Measurements from ENCODE around the gene CCSER1. TPM values are rescaled to one million over a fixed set of nuclear protein-coding genes. Genes with fewer than 3 reads are reported as not detected.
"Not testable (repeated sequence)": the region's sequence is repeated elsewhere in the genome, so short reads cannot be mapped to it uniquely, and the experiment has no call there.

Gene CCSER1
- polyA plus RNA-seq, 1 experiment: not detected

DNA sequence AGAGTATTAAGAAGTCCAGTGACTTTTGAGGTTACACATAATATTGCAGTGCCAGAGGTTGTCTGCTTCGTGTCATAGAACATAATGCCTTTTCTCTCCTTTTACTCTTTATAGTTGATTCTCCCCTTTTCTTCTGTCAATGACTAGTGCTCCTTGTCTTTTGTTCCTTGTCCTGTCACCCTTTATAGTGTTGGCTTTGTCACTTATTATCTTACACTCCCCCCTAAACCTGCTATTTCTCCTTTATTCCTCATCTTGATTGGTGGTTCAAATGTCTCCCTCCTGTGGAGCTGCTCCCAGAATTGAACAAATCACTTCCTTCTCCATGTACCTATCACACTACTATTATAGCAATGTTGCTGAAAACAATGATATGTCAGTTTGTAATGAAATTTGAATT is 1320.0 kb downstream of the CCSER1 start:
- Histone ChIP-seq H3K27me3 (ENCODE audit: control insufficient read depth, insufficient read depth, low read length) (no peaks in the 10 kb centered on the region), H3K36me3 (ENCODE audit: control insufficient read depth, insufficient read depth, low read length) (no peaks in the 10 kb centered on the region), H3K4me3 (ENCODE audit: low read depth, low read length) (no peak overlapping the region)
- DNase-seq (ENCODE audit: low read depth): no peak
- POLR2A ChIA-PET: no interaction called here
- CTCF ChIA-PET: no interaction called here
- TF ChIP-seq, protein P1, sequence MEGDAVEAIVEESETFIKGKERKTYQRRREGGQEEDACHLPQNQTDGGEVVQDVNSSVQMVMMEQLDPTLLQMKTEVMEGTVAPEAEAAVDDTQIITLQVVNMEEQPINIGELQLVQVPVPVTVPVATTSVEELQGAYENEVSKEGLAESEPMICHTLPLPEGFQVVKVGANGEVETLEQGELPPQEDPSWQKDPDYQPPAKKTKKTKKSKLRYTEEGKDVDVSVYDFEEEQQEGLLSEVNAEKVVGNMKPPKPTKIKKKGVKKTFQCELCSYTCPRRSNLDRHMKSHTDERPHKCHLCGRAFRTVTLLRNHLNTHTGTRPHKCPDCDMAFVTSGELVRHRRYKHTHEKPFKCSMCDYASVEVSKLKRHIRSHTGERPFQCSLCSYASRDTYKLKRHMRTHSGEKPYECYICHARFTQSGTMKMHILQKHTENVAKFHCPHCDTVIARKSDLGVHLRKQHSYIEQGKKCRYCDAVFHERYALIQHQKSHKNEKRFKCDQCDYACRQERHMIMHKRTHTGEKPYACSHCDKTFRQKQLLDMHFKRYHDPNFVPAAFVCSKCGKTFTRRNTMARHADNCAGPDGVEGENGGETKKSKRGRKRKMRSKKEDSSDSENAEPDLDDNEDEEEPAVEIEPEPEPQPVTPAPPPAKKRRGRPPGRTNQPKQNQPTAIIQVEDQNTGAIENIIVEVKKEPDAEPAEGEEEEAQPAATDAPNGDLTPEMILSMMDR (IDR thresholded peaks at IDR 0.05; ENCODE audit: insufficient read depth, low read depth, low read length): no peak

DNA sequence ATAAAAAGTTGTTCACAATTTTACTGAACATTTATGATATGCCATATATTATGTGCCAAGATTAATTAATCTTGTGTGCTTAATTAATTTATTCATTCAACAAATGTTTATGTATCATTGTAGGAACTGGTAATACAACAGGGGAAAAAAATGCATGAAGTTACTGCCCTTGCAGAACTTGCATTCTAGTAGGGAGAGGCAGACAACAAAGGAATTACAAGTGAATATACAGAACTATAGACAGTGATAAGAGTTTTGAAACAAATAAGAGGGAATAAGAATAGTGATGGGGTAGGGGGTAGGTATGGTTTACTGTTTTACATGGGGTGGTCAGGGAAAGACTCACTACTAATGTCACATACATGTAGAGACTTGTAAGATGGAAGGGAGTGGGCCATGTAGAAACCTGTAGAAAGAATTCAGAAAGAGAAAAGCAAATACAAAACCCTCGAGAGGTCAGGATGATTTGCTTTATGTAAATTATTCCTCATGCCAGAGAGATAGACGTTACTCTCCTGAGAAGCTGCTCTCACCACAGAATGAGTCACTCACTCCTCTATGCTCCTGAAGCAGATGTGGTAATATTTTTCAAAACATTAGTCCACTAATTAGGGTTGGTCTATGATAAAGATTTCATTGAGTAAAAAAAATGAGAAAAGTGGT is 1321.6 kb downstream of the CCSER1 start:
- DNase-seq (ENCODE audit: low read depth): no peak

DNA sequence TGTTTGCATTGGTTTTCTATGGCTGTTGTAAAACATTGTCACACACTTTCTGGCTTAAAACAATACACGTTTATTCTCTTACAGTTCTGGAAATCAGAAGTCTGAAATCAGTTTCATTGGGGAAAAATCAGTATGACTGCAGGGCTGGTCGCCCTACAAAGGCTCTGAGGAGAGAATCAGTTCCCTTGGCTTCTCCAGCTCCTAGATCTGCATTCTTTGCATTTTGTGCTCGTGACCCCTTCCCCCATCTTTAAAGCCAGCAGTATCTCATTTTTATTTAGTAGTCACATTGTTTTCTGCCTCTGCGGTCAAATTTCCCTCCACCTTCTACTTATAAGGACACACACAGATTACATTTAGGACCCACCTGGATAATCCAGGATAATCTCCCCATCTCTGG is 1326.9 kb downstream of the CCSER1 start:
- TF ChIP-seq, protein P1 (IDR thresholded peaks at IDR 0.05; ENCODE audit: insufficient read depth, low read depth, low read length): no peak
- Histone ChIP-seq H3K36me3 (ENCODE audit: control insufficient read depth, insufficient read depth, low read length) (no peaks in the 10 kb centered on the region), H3K27me3 (ENCODE audit: control insufficient read depth, insufficient read depth, low read length) (no peaks in the 10 kb centered on the region), H3K4me3 (ENCODE audit: low read depth, low read length) (no peak overlapping the region)
- DNase-seq (ENCODE audit: low read depth): no peak
- ChIA-PET POLR2A (no interaction called here), CTCF (no interaction called here)

More for the DNA sequence above, 1321.6 kb downstream of the CCSER1 start:
- CTCF ChIA-PET: no interaction called here
- no peak overlapping the region for H3K4me3 ChIP-seq (ENCODE audit: low read depth, low read length)
- POLR2A ChIA-PET: no interaction called here
- no peaks in the 10 kb centered on the region for H3K27me3 ChIP-seq (ENCODE audit: control insufficient read depth, insufficient read depth, low read length)
- TF ChIP-seq, protein P1 (IDR thresholded peaks at IDR 0.05; ENCODE audit: insufficient read depth, low read depth, low read length): no peak
- no peaks in the 10 kb centered on the region for H3K36me3 ChIP-seq (ENCODE audit: control insufficient read depth, insufficient read depth, low read length)

DNA sequence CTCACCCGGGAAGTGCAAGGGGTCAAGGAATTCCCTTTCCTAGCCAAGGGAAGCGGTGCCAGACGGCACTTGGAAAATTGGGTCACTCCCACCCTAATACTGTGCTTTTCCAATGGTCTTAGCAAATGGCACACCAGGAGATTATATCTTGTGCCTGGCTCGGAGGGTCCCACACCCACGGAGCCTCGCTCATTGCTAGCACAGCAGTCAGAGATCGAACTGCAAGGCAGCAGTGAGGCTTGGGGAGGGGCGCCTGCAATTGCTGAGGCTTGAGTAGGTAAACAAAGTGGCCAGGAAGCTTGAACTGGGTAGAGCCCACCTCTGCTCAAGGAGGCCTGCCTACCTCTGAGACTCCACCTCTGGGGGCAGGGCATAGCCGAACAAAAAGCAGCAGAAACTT is 1335.4 kb downstream of the CCSER1 start:
- H3K4me3 ChIP-seq (ENCODE audit: low read depth, low read length); H3K27me3 ChIP-seq (ENCODE audit: control insufficient read depth, insufficient read depth, low read length); CTCF ChIA-PET; H3K36me3 ChIP-seq (ENCODE audit: control insufficient read depth, insufficient read depth, low read length); DNase-seq (ENCODE audit: low read depth); POLR2A ChIA-PET: not testable (repeated sequence)

DNA sequence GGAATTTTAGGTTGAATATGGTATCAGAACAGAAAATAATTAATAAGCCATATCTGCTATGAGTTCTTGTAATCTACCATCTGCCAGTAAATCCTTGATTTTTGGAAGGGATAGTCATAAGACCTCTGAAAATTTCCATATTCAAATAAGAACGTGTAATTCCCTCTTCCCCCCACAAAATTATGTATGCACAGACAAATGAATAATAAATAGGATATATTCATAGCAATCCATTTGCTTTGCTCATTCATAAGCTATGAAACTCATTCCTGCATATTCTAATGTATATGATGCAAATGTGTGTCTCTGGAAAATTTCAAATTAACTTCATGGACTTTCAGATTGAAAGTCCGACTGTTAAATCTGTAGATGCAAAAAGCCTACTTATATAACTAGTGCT is 1343.5 kb downstream of the CCSER1 start:
- TF ChIP-seq, protein P1 (IDR thresholded peaks at IDR 0.05; ENCODE audit: insufficient read depth, low read depth, low read length): no peak
- CTCF ChIA-PET: interaction anchor here (0.6 kb wide), 1 partner anchor 204 kb away, joined by 3 read pairs; no protein-coding TSS in a partner anchor
- H3K27me3 ChIP-seq (ENCODE audit: control insufficient read depth, insufficient read depth, low read length): no peaks in the 10 kb centered on the region
- DNase-seq (ENCODE audit: low read depth): no peak
- no peak overlapping the region for H3K4me3 ChIP-seq (ENCODE audit: low read depth, low read length)
- POLR2A ChIA-PET: no interaction called here
- H3K36me3 ChIP-seq (ENCODE audit: control insufficient read depth, insufficient read depth, low read length): no peaks in the 10 kb centered on the region

DNA sequence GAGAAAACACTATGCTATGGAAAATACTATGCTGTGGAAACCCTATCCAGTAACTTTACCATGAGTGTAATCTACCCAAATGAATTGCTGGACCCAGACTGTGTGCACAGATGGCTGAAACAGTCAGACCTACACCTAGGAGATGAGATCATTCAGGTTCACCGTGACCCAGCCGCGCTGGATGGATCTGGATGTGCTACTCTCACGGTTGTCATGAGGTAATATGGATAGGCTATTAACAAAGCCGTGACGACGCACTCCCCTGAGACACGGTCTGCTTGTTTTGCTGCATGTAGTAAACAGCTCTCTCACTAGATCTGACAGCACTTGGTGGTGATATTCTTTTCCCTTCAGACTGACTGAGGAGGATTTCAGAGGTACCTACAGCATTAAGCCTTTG is 1344.1 kb downstream of the CCSER1 start:
- H3K36me3 ChIP-seq (ENCODE audit: control insufficient read depth, insufficient read depth, low read length): no peaks in the 10 kb centered on the region
- H3K27me3 ChIP-seq (ENCODE audit: control insufficient read depth, insufficient read depth, low read length): no peaks in the 10 kb centered on the region
- no peak overlapping the region for H3K4me3 ChIP-seq (ENCODE audit: low read depth, low read length)
- ChIA-PET POLR2A (no interaction called here), CTCF (no interaction called here)
- DNase-seq (ENCODE audit: low read depth): no peak
- TF ChIP-seq, protein P1 (IDR thresholded peaks at IDR 0.05; ENCODE audit: insufficient read depth, low read depth, low read length): no peak

All from BJ (cell line).